Effector memory CD8-positive, alpha-beta T cell (primary cell): Measurements from ENCODE around the gene PPP1R15A.
A peak's percentile ranks its signal among the peaks of the same experiment; 100 is the strongest.

Experiments
- ATAC-seq: fragments of 150-1000 bp; cut with Tn5 transposase; replicated peaks from 2 replicates; pipeline ENCODE4 v1.10.0; 2021; ENCODE audit warnings: mild to moderate bottlenecking, moderate library complexity
- DNase-seq, 3 experiments: peaks; one replicate each; pipeline ENCODE4 v3.0.0; 2021
- H3K27ac Mint-ChIP-seq, 2 donors: one replicate each; pipeline ENCODE4 v1.8.0; 2022; ENCODE audit warnings: mild to moderate bottlenecking in 2 of 2, mixed read lengths in 2 of 2, moderate library complexity in 2 of 2
- H3K27me3 Mint-ChIP-seq, 2 donors: one replicate each; pipeline ENCODE4 v1.8.0; 2022; ENCODE audit warnings: mixed read lengths in 2 of 2
- H3K36me3 Mint-ChIP-seq: one replicate; pipeline ENCODE4 v1.8.0; 2022; ENCODE audit warnings: mild to moderate bottlenecking, moderate library complexity, mixed read lengths; ENCODE audit not compliant: insufficient read depth
- H3K4me1 Mint-ChIP-seq, 2 donors: one replicate each; pipeline ENCODE4 v1.8.0; 2022; ENCODE audit warnings: low read depth in 2 of 2, mixed read lengths in 2 of 2
- H3K4me3 Mint-ChIP-seq, 2 donors: one replicate each; pipeline ENCODE4 v1.8.0; 2022; ENCODE audit warnings: mild to moderate bottlenecking in 2 of 2, mixed read lengths in 2 of 2, moderate library complexity in 2 of 2
- H3K9me3 Mint-ChIP-seq, 2 donors: one replicate each; pipeline ENCODE4 v1.8.0; 2022; ENCODE audit warnings: mixed read lengths in 2 of 2
- total RNA-seq, 9 experiments: gene quantifications; one replicate each; lab custom pipeline; 2026; lab: John Stamatoyannopoulos, UW

PPP1R15A gene
- total RNA-seq, result 241 to 2,669 (median 433) reads per million in 9 experiments

- H3K27me3 Mint-ChIP-seq, result peaks cover 2 to 6% of the 10 kb centered on the region in 2 donors
- H3K27ac Mint-ChIP-seq, result peak within 1 kb of the TSS; percentile 99 to 100
- peak within 1 kb of the TSS; percentile 89 to 100 for H3K4me3 Mint-ChIP-seq
- no peaks in the 10 kb centered on the region for H3K9me3 Mint-ChIP-seq
- peaks cover 64% of the 10 kb centered on the region for H3K36me3 Mint-ChIP-seq
- DNase-seq, result peak; percentile 99 to 100 (median 100)
- peak; percentile 45 for ATAC-seq
- H3K4me1 Mint-ChIP-seq, result peaks cover 45% of the 10 kb centered on the region in 2 donors
These were observed at the start of gene PPP1R15A for GRCh38 chr19:48872182-48872883. Gene PPP1R15A (plus strand): TSS chr19:48872421. CDS start chr19:48873234, 813 bp downstream.

DNA sequence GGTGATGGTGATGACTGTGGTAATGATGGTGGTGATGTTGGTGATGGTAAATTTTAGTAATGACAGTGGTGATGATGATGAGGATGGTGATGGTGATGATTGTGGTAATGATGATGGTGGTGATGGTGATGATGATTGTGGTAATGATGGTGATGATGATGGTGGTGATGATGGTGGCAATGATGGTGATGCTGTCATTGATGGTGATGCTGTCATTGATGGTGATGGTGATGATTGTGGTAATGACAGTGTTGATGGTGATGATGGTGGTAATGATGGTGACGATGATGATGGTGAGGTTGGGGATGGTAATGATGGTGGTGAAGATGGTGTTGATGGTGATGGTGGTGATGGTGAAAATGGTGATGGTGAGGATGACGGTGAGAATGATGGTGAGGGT, 49.7 kb upstream of the PPP1R15A start:
- DNase-seq (no peak), ATAC-seq (no peak)
- Mint-ChIP-seq H3K9me3 (no peaks in the 10 kb centered on the region), H3K27me3 (no peaks in the 10 kb centered on the region), H3K4me1 (no peaks in the 10 kb centered on the region), H3K4me3 (no peak overlapping the region), H3K27ac (no peak overlapping the region), H3K36me3 (no peaks in the 10 kb centered on the region)

- Mint-ChIP-seq H3K9me3 (no peaks in the 10 kb centered on the region), H3K4me1 (no peaks in the 10 kb centered on the region), H3K27me3 (peaks cover 7 to 10% of the 10 kb centered on the region in 2 donors), H3K36me3 (no peaks in the 10 kb centered on the region), H3K27ac (no peak overlapping the region), H3K4me3 (no peak overlapping the region)
- no peak for ATAC-seq
- DNase-seq, result no peak
These were observed 45.6 kb upstream of the PPP1R15A start for GRCh38 chr19:48826606-48827020.

DNA sequence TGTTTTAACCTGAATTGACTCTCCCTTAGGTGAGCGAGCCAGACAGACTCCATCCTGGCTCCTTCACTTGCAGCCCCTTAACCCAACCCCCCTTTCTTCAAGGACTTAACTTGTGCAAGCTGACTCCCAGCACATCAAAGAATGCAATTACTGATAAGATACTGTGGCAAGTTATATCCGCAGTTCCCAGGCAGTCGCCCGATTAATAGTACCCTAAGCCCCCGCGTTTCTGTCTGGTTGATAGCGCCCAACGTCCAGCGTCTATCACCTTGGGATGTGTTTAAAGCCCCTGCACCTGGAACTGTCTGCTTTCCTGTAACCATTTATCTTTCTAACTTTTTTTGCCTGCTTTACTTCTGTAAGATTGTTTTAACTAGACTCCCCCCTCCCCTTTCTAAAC, 42.1 kb upstream of the PPP1R15A start:
- H3K27me3 Mint-ChIP-seq, result peaks cover 11 to 21% of the 10 kb centered on the region in 2 donors
- no peak overlapping the region for H3K27ac Mint-ChIP-seq

GRCh38 chr19:48830965-48831364, 41.3 kb upstream of the PPP1R15A start:
- H3K36me3 Mint-ChIP-seq, result no peaks in the 10 kb centered on the region
- H3K27me3 Mint-ChIP-seq, result peaks cover 13 to 24% of the 10 kb centered on the region in 2 donors
- DNase-seq (no peak), ATAC-seq (no peak)
- H3K4me1 Mint-ChIP-seq, result peaks cover 6 to 11% of the 10 kb centered on the region in 2 donors
- no peak overlapping the region for H3K27ac Mint-ChIP-seq
- H3K4me3 Mint-ChIP-seq, result no peak overlapping the region
- no peaks in the 10 kb centered on the region for H3K9me3 Mint-ChIP-seq

More for the DNA sequence above, 42.1 kb upstream of the PPP1R15A start:
- Mint-ChIP-seq H3K4me3 (no peak overlapping the region), H3K9me3 (no peaks in the 10 kb centered on the region), H3K36me3 (no peaks in the 10 kb centered on the region), H3K4me1 (peaks cover 1 to 3% of the 10 kb centered on the region in 2 donors)
- no peak for DNase-seq
- ATAC-seq, result no peak

- H3K27ac Mint-ChIP-seq, result no peak overlapping the region
- no peak for ATAC-seq
- no peaks in the 10 kb centered on the region for H3K36me3 Mint-ChIP-seq
- H3K27me3 Mint-ChIP-seq, result peaks cover 23 to 36% of the 10 kb centered on the region in 2 donors
- no peak for DNase-seq
- no peaks in the 10 kb centered on the region for H3K9me3 Mint-ChIP-seq
- H3K4me3 Mint-ChIP-seq, result no peak overlapping the region
- H3K4me1 Mint-ChIP-seq, result peaks cover 21% of the 10 kb centered on the region in 2 donors
These were observed 39.2 kb upstream of the PPP1R15A start for GRCh38 chr19:48833049-48833448.

DNA sequence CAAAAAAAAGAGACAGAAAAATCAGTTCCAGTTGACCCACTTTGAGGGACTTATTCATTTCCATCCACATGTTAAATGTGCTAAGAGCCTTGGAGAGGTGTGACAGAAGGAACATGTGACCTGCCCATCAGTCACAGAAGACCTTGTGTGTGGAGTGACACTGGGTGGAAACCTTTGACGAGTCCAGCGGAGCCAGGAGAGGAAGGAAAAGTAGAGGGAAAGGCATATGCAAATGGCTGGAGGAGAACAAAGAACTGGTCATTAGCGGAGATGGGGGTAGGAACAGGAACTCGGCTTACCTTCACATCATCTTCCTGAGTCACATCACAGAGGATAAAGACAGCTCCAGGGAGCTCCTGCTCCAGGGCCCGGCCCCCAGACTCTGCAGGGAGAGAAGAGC, 38.2 kb upstream of the PPP1R15A start:
- peaks cover 23 to 36% of the 10 kb centered on the region in 2 donors for H3K27me3 Mint-ChIP-seq
- no peak overlapping the region for H3K4me3 Mint-ChIP-seq
- peaks cover 21% of the 10 kb centered on the region in 2 donors for H3K4me1 Mint-ChIP-seq
- H3K27ac Mint-ChIP-seq, result peak overlapping the region in 1 of 2 donors; percentile 59
- ATAC-seq (no peak), DNase-seq (no peak)
- H3K36me3 Mint-ChIP-seq, result no peaks in the 10 kb centered on the region
- no peaks in the 10 kb centered on the region for H3K9me3 Mint-ChIP-seq

DNA sequence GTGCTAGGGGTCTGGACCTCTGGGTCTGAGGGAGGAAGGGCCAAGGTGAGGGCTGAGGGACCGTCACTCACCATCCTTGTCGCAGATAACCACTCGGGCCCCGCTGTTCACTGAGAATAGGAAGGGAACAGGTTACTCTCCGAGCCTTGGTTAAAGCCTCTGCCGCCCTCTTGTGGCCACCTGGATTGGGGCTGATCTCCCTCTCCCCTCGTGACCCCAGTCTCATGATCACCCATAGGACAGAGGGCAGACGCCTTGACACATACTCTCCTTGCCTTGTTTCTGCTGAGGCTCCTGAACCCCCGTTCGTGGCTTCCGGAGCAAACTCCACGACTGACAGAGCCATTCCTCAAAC, 36.5 kb upstream of the PPP1R15A start:
- DNase-seq (peak; percentile 93 to 96 (median 93)), ATAC-seq (peak; percentile 92)
- H3K4me3 Mint-ChIP-seq, result peak overlapping the region; percentile 77 to 89
- H3K4me1 Mint-ChIP-seq, result peaks cover 21% of the 10 kb centered on the region in 2 donors
- H3K36me3 Mint-ChIP-seq, result no peaks in the 10 kb centered on the region
- H3K27ac Mint-ChIP-seq, result peak overlapping the region; percentile 73 to 75
- peaks cover 17 to 29% of the 10 kb centered on the region in 2 donors for H3K27me3 Mint-ChIP-seq
- no peaks in the 10 kb centered on the region for H3K9me3 Mint-ChIP-seq

- Mint-ChIP-seq H3K4me3 (peak within 1 kb of the TSS; percentile 77 to 89), H3K27me3 (peaks cover 15 to 29% of the 10 kb centered on the region in 2 donors), H3K36me3 (no peaks in the 10 kb centered on the region), H3K9me3 (no peaks in the 10 kb centered on the region), H3K4me1 (peaks cover 21% of the 10 kb centered on the region in 2 donors), H3K27ac (peak within 1 kb of the TSS; percentile 73 to 75)
- ATAC-seq (peak; percentile 9), DNase-seq (no peak)
These were observed 35.9 kb upstream of the PPP1R15A start, which contains the start of gene HSD17B14 for GRCh38 chr19:48836089-48837017. Gene HSD17B14 (minus strand): TSS chr19:48836491. CDS start chr19:48836411, 80 bp downstream.

DNA sequence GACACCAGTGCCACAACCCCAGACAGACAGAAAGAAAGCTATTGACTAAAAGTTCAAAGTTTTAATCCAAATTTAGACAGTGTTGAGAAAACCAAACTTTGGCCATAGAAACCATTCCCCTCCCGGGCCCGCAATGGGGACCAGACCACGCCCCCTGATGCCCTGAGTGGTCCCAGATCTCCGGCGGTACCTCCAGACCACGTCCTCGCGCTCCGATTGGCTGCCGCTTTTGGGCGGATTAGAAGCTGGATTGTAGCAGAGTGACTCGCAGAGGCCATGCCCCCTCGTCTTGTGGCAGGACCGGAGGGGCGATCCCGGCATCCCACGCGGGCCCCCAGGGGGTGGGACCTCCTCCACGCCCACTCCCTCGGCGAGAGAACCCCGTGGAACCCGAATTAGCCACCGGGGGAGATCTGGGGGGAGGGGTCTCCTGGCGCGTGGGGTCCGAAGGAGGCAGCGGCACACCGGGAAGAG, 35.1 kb upstream of the PPP1R15A start:
- Mint-ChIP-seq H3K9me3 (no peaks in the 10 kb centered on the region), H3K36me3 (no peaks in the 10 kb centered on the region), H3K4me3 (peak overlapping the region; percentile 77 to 89), H3K27me3 (peaks cover 12 to 25% of the 10 kb centered on the region in 2 donors), H3K27ac (peak overlapping the region; percentile 73 to 75), H3K4me1 (peaks cover 21% of the 10 kb centered on the region in 2 donors)
- DNase-seq, result peak; percentile 68 to 78 (median 76)
- peak; percentile 83 for ATAC-seq

DNA sequence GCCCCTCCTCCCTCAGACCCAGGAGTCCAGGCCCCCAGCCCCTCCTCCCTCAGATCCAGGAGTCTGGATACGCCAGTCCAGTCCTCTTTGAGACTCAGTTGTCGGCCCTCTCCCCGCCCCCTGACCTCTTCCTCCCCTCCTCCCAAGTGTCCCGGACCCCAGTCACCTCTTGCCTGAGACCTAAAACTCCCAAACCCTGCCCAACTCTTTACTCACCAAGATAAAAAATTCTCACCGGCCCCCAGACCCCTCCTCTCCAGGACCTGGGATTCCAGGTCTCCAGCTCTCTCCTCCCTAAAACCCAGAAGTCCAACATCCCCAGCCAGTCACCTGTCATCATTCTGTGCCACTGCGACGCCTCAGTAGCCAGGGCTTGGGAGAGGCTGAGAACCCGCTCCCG, 34.5 kb upstream of the PPP1R15A start:
- Mint-ChIP-seq H3K9me3 (no peaks in the 10 kb centered on the region), H3K27me3 (peaks cover 12 to 19% of the 10 kb centered on the region in 2 donors), H3K36me3 (no peaks in the 10 kb centered on the region), H3K4me3 (peak overlapping the region; percentile 52 to 66), H3K27ac (peak overlapping the region in 1 of 2 donors; percentile 4), H3K4me1 (peaks cover 21 to 22% of the 10 kb centered on the region in 2 donors)
- no peak for ATAC-seq
- no peak for DNase-seq

DNA sequence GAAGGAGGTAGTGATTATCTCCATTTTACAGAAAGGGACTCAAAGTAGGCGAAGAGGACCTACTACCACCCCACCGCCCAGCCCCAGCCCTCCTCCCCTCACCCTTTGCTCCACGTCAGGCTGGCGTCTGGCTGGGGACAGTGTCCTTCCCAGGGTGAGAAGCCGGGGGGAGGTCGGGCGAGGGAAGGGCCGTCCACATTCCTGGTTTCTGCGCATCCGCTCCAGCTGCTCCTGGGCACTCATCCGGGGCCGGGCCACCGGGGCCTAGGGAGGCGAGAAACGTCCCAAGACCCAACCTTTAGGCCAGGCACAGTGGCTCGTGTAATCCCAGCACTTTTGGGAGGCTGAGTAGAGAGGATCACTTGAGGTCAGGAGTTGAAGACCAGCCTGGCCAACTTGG, 31.2 kb upstream of the PPP1R15A start:
- peaks cover 10 to 12% of the 10 kb centered on the region in 2 donors for H3K27me3 Mint-ChIP-seq
- H3K27ac Mint-ChIP-seq, result no peak overlapping the region
- peaks cover 10 to 16% of the 10 kb centered on the region in 2 donors for H3K4me1 Mint-ChIP-seq
- no peak for DNase-seq
- ATAC-seq, result no peak
- H3K36me3 Mint-ChIP-seq, result peaks cover 3% of the 10 kb centered on the region
- no peak overlapping the region for H3K4me3 Mint-ChIP-seq
- no peaks in the 10 kb centered on the region for H3K9me3 Mint-ChIP-seq

DNA sequence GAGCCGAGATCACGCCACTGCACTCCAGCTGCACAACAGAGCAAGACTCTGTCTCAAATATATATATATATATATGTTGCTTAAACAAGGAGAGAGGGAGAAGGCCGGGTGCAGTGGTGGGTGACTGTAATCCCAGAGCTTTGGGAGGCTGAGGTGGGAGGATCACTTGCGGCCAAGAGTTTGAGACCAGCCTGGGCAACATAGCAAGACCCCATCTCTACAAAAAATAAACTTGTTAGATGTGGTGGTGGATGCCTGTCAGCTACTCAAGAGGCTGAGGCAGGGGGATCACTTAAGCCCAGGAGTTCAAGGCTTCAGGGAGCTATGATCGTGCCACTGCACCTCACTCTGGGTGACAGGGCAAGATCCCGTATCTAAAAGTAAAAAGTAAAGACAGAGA, 30.6 kb upstream of the PPP1R15A start:
- H3K4me3 Mint-ChIP-seq, result no peak overlapping the region
- H3K27me3 Mint-ChIP-seq, result peaks cover 5 to 7% of the 10 kb centered on the region in 2 donors
- H3K36me3 Mint-ChIP-seq, result peaks cover 3% of the 10 kb centered on the region
- DNase-seq, result no peak
- ATAC-seq, result no peak
- H3K4me1 Mint-ChIP-seq, result peaks cover 6 to 10% of the 10 kb centered on the region in 2 donors
- no peak overlapping the region for H3K27ac Mint-ChIP-seq
- no peaks in the 10 kb centered on the region for H3K9me3 Mint-ChIP-seq
